B cell (primary cell): Measurements from ENCODE around the gene DLAT. TPM values are rescaled to one million over a fixed set of nuclear protein-coding genes. Genes with fewer than 3 reads are reported as not detected.

ENCODE experiments used
- ATAC-seq: fragments of 200-7000 bp; cut with Tn5 transposase; one replicate; pipeline ENCODE4 v1.10.0; 2021; ENCODE audit warnings: low read depth, mild to moderate bottlenecking, moderate number of reproducible peaks, moderate library complexity
- CTCF ChIA-PET: fragments of 350-600 bp; sonication (Branson Sonifier 250); formaldehyde crosslinking; loops from one replicate; lab custom pipeline; 2021; ENCODE audit warnings: antibody characterized with exemption, inconsistent platforms; lab: Charles Lee
- POLR2A ChIA-PET: fragments of 350-600 bp; sonication (Branson Sonifier 250); formaldehyde crosslinking; loops from one replicate; lab custom pipeline; 2021; ENCODE audit warnings: antibody characterized with exemption; lab: Charles Lee
- DNase-seq: peaks from one replicate; pipeline ENCODE4 v3.0.0; 2013
- H2AFZ ChIP-seq: 2 replicates; pipeline ENCODE4 v1.6.1; 2012; ENCODE audit warnings: mild to moderate bottlenecking, low read depth, low read length; ENCODE audit not compliant: insufficient read depth, poor library complexity, severe bottlenecking
- H3K27ac ChIP-seq, 2 donors: 1 replicate in 1 of 2; 2 replicates in 1 of 2; pipeline ENCODE4 v1.5.1; 2012 to 2013; ENCODE audit warnings: low read length in 2 of 2, mild to moderate bottlenecking in 2 of 2, moderate library complexity in 1 of 2
- H3K27me3 ChIP-seq, 4 experiments: fragments of 200-600 bp in 1 of 4; sonication (generic) in 1 of 4; replicated peaks in 1 of 4; 1 replicate in 2 of 4; 2 replicates in 2 of 4; pipeline versions ENCODE4 v1.6.1 to v1.7.0; 2013 to 2016; ENCODE audit warnings: low read length in 3 of 4, mild to moderate bottlenecking in 2 of 4, mixed read lengths in 1 of 4, moderate library complexity in 1 of 4; ENCODE audit not compliant: insufficient read depth in 4 of 4, control insufficient read depth in 3 of 4; ENCODE audit errors: control extremely low read depth in 1 of 4
- H3K36me3 ChIP-seq, 2 experiments: replicated peaks in 1 of 2; 1 replicate in 1 of 2; 2 replicates in 1 of 2; pipeline versions ENCODE4 v1.6.1 to v1.7.1; 2013; ENCODE audit warnings: low read length in 1 of 2; ENCODE audit not compliant: insufficient read depth in 2 of 2, control insufficient read depth in 1 of 2; ENCODE audit errors: control extremely low read depth in 1 of 2, extremely low read depth in 1 of 2
- H3K4me1 ChIP-seq, 2 donors: fragments of 200-600 bp in 1 of 2; sonication (generic) in 1 of 2; 1 replicate in 1 of 2; 2 replicates in 1 of 2; pipeline versions ENCODE4 v1.5.1 to v1.6.1; 2013 to 2017; ENCODE audit warnings: low read length in 2 of 2; ENCODE audit not compliant: control insufficient read depth in 2 of 2, insufficient read depth in 2 of 2
- H3K4me2 ChIP-seq: replicated peaks from 2 replicates; pipeline ENCODE3; 2012; ENCODE audit warnings: mild to moderate bottlenecking, low read depth, low read length; ENCODE audit not compliant: poor library complexity, severe bottlenecking
- H3K4me3 ChIP-seq, 5 experiments: fragments of 200-600 bp in 1 of 5; sonication (generic) in 1 of 5; 1 replicate in 3 of 5; 2 replicates in 2 of 5; pipeline versions ENCODE4 v1.5.1 to v1.7.0; 2011 to 2016; ENCODE audit warnings: low read length in 4 of 5, mild to moderate bottlenecking in 4 of 5, low read depth in 2 of 5, control low read depth in 1 of 5, moderate library complexity in 1 of 5; ENCODE audit not compliant: insufficient read depth in 1 of 5; ENCODE audit errors: control extremely low read depth in 1 of 5, extremely low read depth in 1 of 5
- H3K79me2 ChIP-seq: fragments of 200-600 bp; sonication (generic); one replicate; pipeline ENCODE4 v1.6.0; 2016; ENCODE audit warnings: low read length; ENCODE audit not compliant: control insufficient read depth, insufficient read depth
- H3K9ac ChIP-seq: fragments of 200-600 bp; sonication (generic); 2 replicates; pipeline ENCODE4 v1.6.1; 2017; ENCODE audit warnings: mild to moderate bottlenecking, low read length, moderate library complexity
- H3K9me3 ChIP-seq, 3 donors: one replicate each; pipeline versions ENCODE4 v1.6.1 to v1.7.1; 2013; ENCODE audit warnings: low read length in 2 of 3; ENCODE audit not compliant: control insufficient read depth in 2 of 3, insufficient read depth in 1 of 3; ENCODE audit errors: control extremely low read depth in 1 of 3
- H4K20me1 ChIP-seq: 2 replicates; pipeline ENCODE4 v1.6.0; 2012; ENCODE audit warnings: mild to moderate bottlenecking, low read length; ENCODE audit not compliant: insufficient read depth, control insufficient read depth, poor library complexity, severe bottlenecking
- H3K27ac Mint-ChIP-seq: one replicate; pipeline ENCODE4 v1.8.0; 2021; ENCODE audit warnings: mixed read lengths
- H3K27me3 Mint-ChIP-seq: one replicate; pipeline ENCODE4 v1.8.0; 2021; ENCODE audit warnings: mixed read lengths
- H3K4me1 Mint-ChIP-seq: one replicate; pipeline ENCODE4 v1.8.0; 2021; ENCODE audit warnings: mixed read lengths
- H3K4me3 Mint-ChIP-seq: one replicate; pipeline ENCODE4 v1.8.0; 2021; ENCODE audit warnings: mixed read lengths
- H3K9me3 Mint-ChIP-seq: one replicate; pipeline ENCODE4 v1.8.0; 2022; ENCODE audit warnings: mixed read lengths; ENCODE audit not compliant: insufficient read depth
- EZH2 ChIP-seq: IDR thresholded peaks from 2 replicates; pipeline ENCODE4 v1.6.1; 2012; ENCODE audit warnings: borderline replicate concordance, low read depth, mild to moderate bottlenecking, moderate library complexity, low read length; ENCODE audit not compliant: insufficient read depth, poor library complexity, severe bottlenecking
- WGBS: methylation state at CpG from one replicate; pipeline ENCODE4 v1.1.5; 2013; ENCODE audit warnings: missing lambda C conversion rate; ENCODE audit not compliant: insufficient coverage; 5-methylcytosine and 5-hydroxymethylcytosine counted together
- intact Hi-C: fragments of 100-400 bp; cut with micrococcal nuclease; formaldehyde crosslinking; loops from one replicate; pipeline ENCODE4 v1.10.0; 2022
- polyA plus RNA-seq: library from polyadenylated mRNA; depleted of rRNA; stranded (reverse); fragments of >200 nt; gene quantifications from 2 replicates; pipeline ENCODE4 v1.2.3, GENCODE V29; 2012
- total RNA-seq, 2 donors: library from RNA; stranded (reverse); fragments of 120-200 nt in 1 of 2; gene quantifications; 1 replicate in 1 of 2; 2 replicates in 1 of 2; pipeline versions ENCODE4 v1.2.3 to v1.2.4, GENCODE V29; 2013 to 2022
- TF ChIP-seq, protein P1 (sequence below): fragments of 200-600 bp; IDR thresholded peaks from one replicate; pipeline ENCODE4 v1.8.0; 2022; ENCODE audit warnings: antibody characterized with exemption, mild to moderate bottlenecking

DLAT gene
- total and polyA plus RNA-seq, 2 donors (not counting 1 experiment from before 2014, with no cell fraction given) = 8.9 to 19.8 TPM

DNA sequence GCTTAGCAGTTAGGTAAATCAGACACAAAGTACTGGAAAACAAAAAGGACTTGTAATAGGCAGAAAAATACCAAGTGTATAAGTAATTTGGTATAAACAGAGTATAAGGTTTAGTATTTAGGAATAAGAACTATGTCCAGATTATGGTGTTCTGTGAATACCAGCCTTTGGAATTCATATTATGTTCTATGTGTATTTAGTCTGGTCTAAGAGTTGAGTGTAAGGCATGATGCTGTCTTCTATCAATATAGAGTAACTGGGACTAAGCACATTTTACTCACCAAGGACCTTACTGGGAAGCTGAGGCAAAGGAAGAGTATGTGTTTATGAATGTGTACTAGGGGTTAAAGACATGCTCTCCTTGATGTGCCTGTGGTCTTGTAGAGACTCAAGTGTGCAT, 71.0 kb downstream of the DLAT start:
- H3K9me3 ChIP-seq = no peaks in the 10 kb centered on the region
- H3K9ac ChIP-seq = no peak overlapping the region
- no peak for TF ChIP-seq EZH2
- TF ChIP-seq, protein P1, sequence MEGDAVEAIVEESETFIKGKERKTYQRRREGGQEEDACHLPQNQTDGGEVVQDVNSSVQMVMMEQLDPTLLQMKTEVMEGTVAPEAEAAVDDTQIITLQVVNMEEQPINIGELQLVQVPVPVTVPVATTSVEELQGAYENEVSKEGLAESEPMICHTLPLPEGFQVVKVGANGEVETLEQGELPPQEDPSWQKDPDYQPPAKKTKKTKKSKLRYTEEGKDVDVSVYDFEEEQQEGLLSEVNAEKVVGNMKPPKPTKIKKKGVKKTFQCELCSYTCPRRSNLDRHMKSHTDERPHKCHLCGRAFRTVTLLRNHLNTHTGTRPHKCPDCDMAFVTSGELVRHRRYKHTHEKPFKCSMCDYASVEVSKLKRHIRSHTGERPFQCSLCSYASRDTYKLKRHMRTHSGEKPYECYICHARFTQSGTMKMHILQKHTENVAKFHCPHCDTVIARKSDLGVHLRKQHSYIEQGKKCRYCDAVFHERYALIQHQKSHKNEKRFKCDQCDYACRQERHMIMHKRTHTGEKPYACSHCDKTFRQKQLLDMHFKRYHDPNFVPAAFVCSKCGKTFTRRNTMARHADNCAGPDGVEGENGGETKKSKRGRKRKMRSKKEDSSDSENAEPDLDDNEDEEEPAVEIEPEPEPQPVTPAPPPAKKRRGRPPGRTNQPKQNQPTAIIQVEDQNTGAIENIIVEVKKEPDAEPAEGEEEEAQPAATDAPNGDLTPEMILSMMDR = no peak
- no peak overlapping the region for H2AFZ ChIP-seq
- ChIA-PET POLR2A (no interaction called here), CTCF (interaction anchor here (2.0 kb wide), 1 partner anchor 17 kb away, joined by 7 read pairs; no protein-coding TSS in a partner anchor)
- no peaks in the 10 kb centered on the region for H3K4me1 Mint-ChIP-seq
- H3K27ac ChIP-seq = no peak overlapping the region
- no peak overlapping the region for H3K27ac Mint-ChIP-seq
- H3K27me3 ChIP-seq = no peaks in the 10 kb centered on the region
- no peaks in the 10 kb centered on the region for H3K4me1 ChIP-seq
- peaks cover 8% of the 10 kb centered on the region for H3K79me2 ChIP-seq
- H3K4me3 Mint-ChIP-seq = no peak overlapping the region
- no peak overlapping the region for H3K4me3 ChIP-seq
- peaks cover 3 to 36% of the 10 kb centered on the region in 2 experiments for H3K36me3 ChIP-seq
- H3K4me2 ChIP-seq = no peak overlapping the region
- no peak for ATAC-seq
- H4K20me1 ChIP-seq = no peaks in the 10 kb centered on the region
- H3K27me3 Mint-ChIP-seq = no peaks in the 10 kb centered on the region
- DNase-seq = no peak
- intact Hi-C loops = no loop called here
- H3K9me3 Mint-ChIP-seq = no peaks in the 10 kb centered on the region

DNA sequence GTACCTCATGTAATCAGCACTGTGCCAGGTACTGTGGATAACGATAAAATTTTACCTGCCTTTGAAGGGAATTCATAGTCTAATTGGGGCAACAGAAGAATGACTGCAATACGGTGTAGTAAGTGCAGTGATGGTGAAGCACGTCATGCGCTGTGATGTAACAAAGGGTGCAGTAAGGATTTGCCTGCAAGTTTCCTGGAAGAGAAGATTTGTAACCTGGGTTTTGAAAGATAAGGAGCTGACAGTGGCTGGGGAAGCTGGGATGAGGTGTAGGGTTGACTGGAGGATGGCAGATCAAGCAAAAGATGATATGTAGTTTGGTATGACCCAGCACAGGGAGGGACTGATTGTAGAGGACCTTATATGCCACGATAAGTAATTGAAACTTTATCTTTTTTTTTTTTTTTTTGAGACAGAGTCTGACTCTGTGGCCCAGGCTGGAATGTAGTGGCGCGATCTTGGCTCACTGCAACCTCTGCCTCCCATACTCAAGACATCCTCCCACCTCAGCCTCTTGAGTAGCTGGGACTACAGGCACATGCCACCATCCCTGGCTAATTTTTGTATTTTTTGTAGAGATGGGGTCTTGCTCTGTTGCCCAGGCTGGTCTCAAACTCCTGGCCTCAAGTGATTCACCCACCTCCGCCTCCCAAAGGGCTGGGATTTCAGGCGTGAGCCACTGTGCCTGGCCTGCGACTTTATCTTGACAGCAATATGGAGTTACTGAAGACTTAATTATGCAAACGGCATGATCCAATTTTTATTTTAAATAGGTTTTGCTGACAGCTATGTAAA, 72.7 kb downstream of the DLAT start:
- no peak for DNase-seq
- Histone ChIP-seq H3K4me1 (no peaks in the 10 kb centered on the region), H3K27me3 (no peaks in the 10 kb centered on the region), H3K4me2 (no peak overlapping the region), H4K20me1 (no peaks in the 10 kb centered on the region), H2AFZ (no peak overlapping the region), H3K9me3 (no peaks in the 10 kb centered on the region), H3K9ac (no peak overlapping the region), H3K4me3 (no peak overlapping the region), H3K27ac (no peak overlapping the region), H3K36me3 (peaks cover 0 to 22% of the 10 kb centered on the region in 2 experiments), H3K79me2 (peaks cover 5% of the 10 kb centered on the region)
- TF ChIP-seq, protein P1 = no peak
- no peak for TF ChIP-seq EZH2
- Mint-ChIP-seq H3K9me3 (no peaks in the 10 kb centered on the region), H3K27ac (no peak overlapping the region), H3K4me1 (no peaks in the 10 kb centered on the region), H3K4me3 (no peak overlapping the region), H3K27me3 (no peaks in the 10 kb centered on the region)
- no peak for ATAC-seq
- 98% methylated on average over 5 of the region's 11 CpGs for WGBS
- POLR2A ChIA-PET = no interaction called here
- intact Hi-C loops = no loop called here
- CTCF ChIA-PET = interaction anchor here (2.0 kb wide), 1 partner anchor 15 kb away, joined by 7 read pairs; no protein-coding TSS in a partner anchor
